Panc1 (cell line): Measurements from ENCODE around the gene NECTIN1. TPM values are rescaled to one million over a fixed set of nuclear protein-coding genes. Genes with fewer than 3 reads are reported as not detected.

ENCODE experiments used
- ATAC-seq: fragments of 200-7000 bp; cut with Tn5 transposase; 2 replicates; pipeline ENCODE4 v1.9.1; 2020; ENCODE audit warnings: mild to moderate bottlenecking, moderate library complexity
- BruUV-seq: library from RNA; stranded (reverse); fragments of 400-500 nt; replicated peaks from 2 replicates; lab custom pipeline; 2021; lab: Mats Ljungman, UMichigan
- CTCF ChIA-PET: fragments of 300-600 bp; sonication (Branson Sonifier 250); formaldehyde crosslinking; loops from one replicate; lab custom pipeline; 2022; ENCODE audit warnings: antibody characterized with exemption; lab: Charles Lee
- POLR2A ChIA-PET: fragments of 300-600 bp; sonication (Branson Sonifier 250); formaldehyde crosslinking; loops from one replicate; lab custom pipeline; 2022; ENCODE audit warnings: antibody characterized with exemption; lab: Charles Lee
- DNase-seq: peaks from one replicate; pipeline ENCODE4 v3.0.0-alpha.2; 2010; ENCODE audit warnings: low read depth, low spot score
- H3K27ac ChIP-seq: 2 replicates; pipeline ENCODE4 v1.5.1; 2011; ENCODE audit warnings: mild to moderate bottlenecking, low read length, inconsistent platforms
- H3K27me3 ChIP-seq: fragments of 200-500 bp; sonication (Bioruptor generic); 2 replicates; pipeline ENCODE4 v1.6.0; 2014; ENCODE audit warnings: low read length, inconsistent platforms; ENCODE audit not compliant: control insufficient read depth, insufficient read depth
- H3K36me3 ChIP-seq: fragments of 200-500 bp; sonication (Bioruptor generic); 2 replicates; pipeline ENCODE4 v1.5.1; 2014; ENCODE audit warnings: inconsistent platforms, mild to moderate bottlenecking, low read length, moderate library complexity; ENCODE audit not compliant: control insufficient read depth, insufficient read depth
- H3K4me1 ChIP-seq: 2 replicates; pipeline ENCODE4 v1.5.1; 2011; ENCODE audit warnings: inconsistent platforms, mild to moderate bottlenecking, low read length, moderate library complexity; ENCODE audit not compliant: control insufficient read depth, insufficient read depth
- H3K4me3 ChIP-seq, 2 experiments: 2 replicates each; pipeline ENCODE4 v1.5.1; 2011 to 2012; ENCODE audit warnings: low read depth in 2 of 2, low read length in 2 of 2, mild to moderate bottlenecking in 2 of 2, inconsistent platforms in 1 of 2, moderate library complexity in 1 of 2
- H3K9me3 ChIP-seq: fragments of 200-500 bp; sonication (Bioruptor generic); 2 replicates; pipeline ENCODE4 v1.5.1; 2014; ENCODE audit warnings: low read depth, mild to moderate bottlenecking, inconsistent platforms, low read length, moderate library complexity; ENCODE audit not compliant: control insufficient read depth, insufficient read depth
- POLR2AphosphoS5 ChIP-seq: IDR thresholded peaks from 2 replicates; pipeline ENCODE4 v1.6.1; 2012; ENCODE audit warnings: mild to moderate bottlenecking, low read depth, low read length, moderate library complexity
- SIN3A ChIP-seq: IDR thresholded peaks from 2 replicates; pipeline ENCODE4 v1.6.1; 2012; ENCODE audit warnings: low read depth, mild to moderate bottlenecking, low read length, moderate library complexity, borderline replicate concordance; ENCODE audit not compliant: insufficient read depth
- TCF7L2 ChIP-seq: IDR thresholded peaks from 2 replicates; pipeline ENCODE4 v1.6.1; 2011; ENCODE audit warnings: mild to moderate bottlenecking, low read depth, low read length, inconsistent platforms
- in situ Hi-C: cut with HindIII; loops from 2 replicates; pipeline ENCODE4 v1.10.0; 2016; ENCODE audit warnings: low sequenced_read_pairs, low pct_unique_long_range_greater_than_20kb
- intact Hi-C: fragments of 100-400 bp; cut with micrococcal nuclease; formaldehyde crosslinking; loops from one replicate; pipeline ENCODE4 v1.10.0; 2022; ENCODE audit not compliant: unreplicated experiment
- total RNA-seq: library from RNA; stranded (reverse); gene quantifications from one replicate; pipeline ENCODE4 v1.2.1, GENCODE V29; 2021; ENCODE audit not compliant: unreplicated experiment
- TF ChIP-seq, protein P1 (sequence below), 2 experiments: IDR thresholded peaks; 2 replicates each; pipeline ENCODE4 v1.6.1; 2011 to 2012; ENCODE audit warnings: low read depth in 2 of 2, control low read depth in 1 of 2, low read length in 1 of 2, mild to moderate bottlenecking in 1 of 2, moderate library complexity in 1 of 2; ENCODE audit not compliant: insufficient read depth in 1 of 2
- TF ChIP-seq, protein P2 (sequence below): fragments of 450-650 bp; IDR thresholded peaks from 2 replicates; pipeline ENCODE4 v1.5.1; 2017; ENCODE audit warnings: mild to moderate bottlenecking

The NECTIN1 gene
- total RNA-seq, 1 experiment from 2014 or later = 14.6 TPM

DNA sequence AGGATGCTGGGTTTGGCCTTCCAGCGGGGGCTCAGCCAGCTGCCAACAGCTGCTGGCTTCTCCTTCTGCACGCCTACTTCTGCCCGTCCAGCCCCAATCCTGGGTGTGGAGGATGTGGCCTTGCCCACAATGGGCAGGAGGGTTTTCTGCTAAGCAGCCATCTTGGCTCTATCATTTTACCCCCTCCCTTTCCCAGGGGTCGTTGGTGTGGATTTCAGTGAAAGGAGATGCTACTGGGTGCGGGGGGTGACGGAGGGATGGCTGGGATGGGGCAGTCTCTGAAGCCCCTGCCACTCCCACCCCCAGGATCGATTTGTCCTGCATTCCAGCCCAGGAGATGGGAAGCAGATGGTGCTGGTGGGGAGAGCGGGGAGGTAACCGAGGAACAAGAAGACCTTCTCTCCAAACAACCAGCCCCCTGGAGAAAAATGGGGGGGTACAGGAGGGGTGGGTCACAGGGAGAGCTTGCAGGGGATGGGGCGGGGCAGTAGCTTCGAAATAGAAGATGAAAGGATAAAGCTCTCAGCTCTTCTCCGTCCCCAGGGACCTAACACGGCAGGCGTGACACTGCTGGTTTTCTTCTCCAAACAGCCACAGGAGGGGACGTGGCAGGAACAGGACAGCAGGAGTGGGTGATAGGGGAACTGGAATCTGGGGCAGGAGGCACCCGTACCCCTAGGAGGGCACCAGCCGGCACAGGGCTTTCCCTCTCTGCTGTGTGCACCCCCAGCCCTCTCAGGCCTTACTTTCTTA is 68.9 kb downstream of the NECTIN1 start:
- intact Hi-C loops (no loop called here), in situ Hi-C loops (no loop called here)
- Histone ChIP-seq H3K36me3 (no peaks in the 10 kb centered on the region), H3K27me3 (no peaks in the 10 kb centered on the region), H3K4me1 (no peaks in the 10 kb centered on the region), H3K4me3 (no peak overlapping the region), H3K27ac (no peak overlapping the region), H3K9me3 (no peaks in the 10 kb centered on the region)
- ATAC-seq (no peak), DNase-seq (no peak)
- ChIA-PET POLR2A (no interaction called here), CTCF (interaction anchor here (0.6 kb wide), 1 partner anchor 180 kb away, joined by 12 read pairs; no protein-coding TSS in a partner anchor)
- TF ChIP-seq, protein P1, sequence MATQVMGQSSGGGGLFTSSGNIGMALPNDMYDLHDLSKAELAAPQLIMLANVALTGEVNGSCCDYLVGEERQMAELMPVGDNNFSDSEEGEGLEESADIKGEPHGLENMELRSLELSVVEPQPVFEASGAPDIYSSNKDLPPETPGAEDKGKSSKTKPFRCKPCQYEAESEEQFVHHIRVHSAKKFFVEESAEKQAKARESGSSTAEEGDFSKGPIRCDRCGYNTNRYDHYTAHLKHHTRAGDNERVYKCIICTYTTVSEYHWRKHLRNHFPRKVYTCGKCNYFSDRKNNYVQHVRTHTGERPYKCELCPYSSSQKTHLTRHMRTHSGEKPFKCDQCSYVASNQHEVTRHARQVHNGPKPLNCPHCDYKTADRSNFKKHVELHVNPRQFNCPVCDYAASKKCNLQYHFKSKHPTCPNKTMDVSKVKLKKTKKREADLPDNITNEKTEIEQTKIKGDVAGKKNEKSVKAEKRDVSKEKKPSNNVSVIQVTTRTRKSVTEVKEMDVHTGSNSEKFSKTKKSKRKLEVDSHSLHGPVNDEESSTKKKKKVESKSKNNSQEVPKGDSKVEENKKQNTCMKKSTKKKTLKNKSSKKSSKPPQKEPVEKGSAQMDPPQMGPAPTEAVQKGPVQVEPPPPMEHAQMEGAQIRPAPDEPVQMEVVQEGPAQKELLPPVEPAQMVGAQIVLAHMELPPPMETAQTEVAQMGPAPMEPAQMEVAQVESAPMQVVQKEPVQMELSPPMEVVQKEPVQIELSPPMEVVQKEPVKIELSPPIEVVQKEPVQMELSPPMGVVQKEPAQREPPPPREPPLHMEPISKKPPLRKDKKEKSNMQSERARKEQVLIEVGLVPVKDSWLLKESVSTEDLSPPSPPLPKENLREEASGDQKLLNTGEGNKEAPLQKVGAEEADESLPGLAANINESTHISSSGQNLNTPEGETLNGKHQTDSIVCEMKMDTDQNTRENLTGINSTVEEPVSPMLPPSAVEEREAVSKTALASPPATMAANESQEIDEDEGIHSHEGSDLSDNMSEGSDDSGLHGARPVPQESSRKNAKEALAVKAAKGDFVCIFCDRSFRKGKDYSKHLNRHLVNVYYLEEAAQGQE (IDR thresholded peaks at IDR 0.05; ENCODE audit: insufficient read depth in 1 of 2, low read depth in 2 of 2, low read length in 1 of 2) = no peak
- TF ChIP-seq TCF7L2 (no peak), SIN3A (no peak), POLR2AphosphoS5 (no peak)
- TF ChIP-seq, protein P2, sequence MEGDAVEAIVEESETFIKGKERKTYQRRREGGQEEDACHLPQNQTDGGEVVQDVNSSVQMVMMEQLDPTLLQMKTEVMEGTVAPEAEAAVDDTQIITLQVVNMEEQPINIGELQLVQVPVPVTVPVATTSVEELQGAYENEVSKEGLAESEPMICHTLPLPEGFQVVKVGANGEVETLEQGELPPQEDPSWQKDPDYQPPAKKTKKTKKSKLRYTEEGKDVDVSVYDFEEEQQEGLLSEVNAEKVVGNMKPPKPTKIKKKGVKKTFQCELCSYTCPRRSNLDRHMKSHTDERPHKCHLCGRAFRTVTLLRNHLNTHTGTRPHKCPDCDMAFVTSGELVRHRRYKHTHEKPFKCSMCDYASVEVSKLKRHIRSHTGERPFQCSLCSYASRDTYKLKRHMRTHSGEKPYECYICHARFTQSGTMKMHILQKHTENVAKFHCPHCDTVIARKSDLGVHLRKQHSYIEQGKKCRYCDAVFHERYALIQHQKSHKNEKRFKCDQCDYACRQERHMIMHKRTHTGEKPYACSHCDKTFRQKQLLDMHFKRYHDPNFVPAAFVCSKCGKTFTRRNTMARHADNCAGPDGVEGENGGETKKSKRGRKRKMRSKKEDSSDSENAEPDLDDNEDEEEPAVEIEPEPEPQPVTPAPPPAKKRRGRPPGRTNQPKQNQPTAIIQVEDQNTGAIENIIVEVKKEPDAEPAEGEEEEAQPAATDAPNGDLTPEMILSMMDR = no peak
- no TSS peak for BruUV-seq

DNA sequence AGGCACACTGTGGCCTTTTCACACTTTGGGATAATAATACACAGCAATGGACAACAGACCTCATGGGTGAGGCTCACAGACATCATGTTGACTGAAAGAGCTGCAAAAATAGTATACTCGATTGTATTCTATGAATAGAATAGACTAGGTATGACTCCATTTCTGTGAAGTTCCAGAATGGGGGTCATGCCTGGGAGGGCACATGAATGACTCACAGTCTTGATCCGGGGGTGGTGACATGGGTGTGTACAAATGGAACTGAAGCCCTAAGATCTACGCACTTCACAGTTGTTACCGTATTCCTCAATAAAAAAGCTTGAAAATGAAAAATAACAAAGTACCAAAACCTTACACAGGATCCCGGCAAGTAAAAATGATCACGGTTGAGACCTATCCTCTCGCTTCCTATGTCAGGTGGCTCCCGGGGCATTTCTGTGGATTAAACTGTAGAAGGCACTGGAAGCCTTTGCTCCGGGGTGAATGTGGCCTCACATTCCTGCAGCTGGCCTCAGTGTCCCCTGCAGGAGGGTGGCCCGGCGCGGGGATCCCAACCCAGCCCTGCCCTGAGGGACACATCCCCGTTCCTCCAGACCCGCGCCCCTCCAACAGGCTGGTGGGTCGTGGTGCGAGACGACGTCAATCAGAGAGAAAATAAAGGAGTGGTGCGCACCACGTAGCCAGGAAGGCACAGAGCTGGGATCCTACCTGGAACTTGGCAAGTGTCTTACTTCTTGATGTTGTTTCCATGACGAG is 75.9 kb downstream of the NECTIN1 start:
- no TSS peak for BruUV-seq
- POLR2A ChIA-PET = no interaction called here
- Histone ChIP-seq H3K4me3 (no peak overlapping the region), H3K9me3 (no peaks in the 10 kb centered on the region), H3K27ac (no peak overlapping the region), H3K36me3 (no peaks in the 10 kb centered on the region), H3K4me1 (no peaks in the 10 kb centered on the region), H3K27me3 (0 out of 2 replicates have a peak, but pooled peaks cover 2% of the 10 kb centered on the region)
- intact Hi-C loops = no loop called here
- in situ Hi-C loops = no loop called here
- DNase-seq (no peak), ATAC-seq (no peak)
- TF ChIP-seq TCF7L2 = no peak
- TF ChIP-seq, protein P2 = no peak
- no peak for TF ChIP-seq POLR2AphosphoS5
- TF ChIP-seq, protein P1 (IDR thresholded peaks at IDR 0.05; ENCODE audit: insufficient read depth in 1 of 2, low read depth in 2 of 2, low read length in 1 of 2) = no peak
- TF ChIP-seq SIN3A = no peak
- CTCF ChIA-PET = no interaction called here
